ENCODE measurements around the gene AGXT2.

DNA sequence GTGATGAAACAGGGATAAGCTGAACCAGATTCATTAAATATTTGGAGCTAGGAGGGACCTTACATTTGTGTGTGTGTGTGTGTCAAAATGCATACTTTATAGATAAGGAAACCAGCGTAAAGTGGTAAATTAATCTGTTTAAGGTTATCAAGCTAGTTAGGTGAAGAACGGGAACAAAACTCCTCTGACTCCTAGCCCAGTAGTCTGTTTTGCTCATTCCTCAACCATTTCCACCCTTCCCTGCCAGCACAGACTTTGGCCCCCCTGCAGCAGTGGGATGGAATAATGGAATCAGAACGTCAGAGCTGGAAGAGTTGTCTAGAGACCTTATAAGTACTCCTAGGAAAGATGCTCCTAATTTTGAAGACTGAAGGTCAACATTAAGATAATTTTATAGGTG lies 6.5 kb downstream of the AGXT2 start:
- TF ChIP-seq BHLHE40 (IDR thresholded peaks at IDR 0.05; ENCODE audit: borderline replicate concordance) (no peak), SP1 (IDR thresholded peaks at IDR 0.05) (no peak), HDGF (IDR thresholded peaks at IDR 0.05; ENCODE audit: borderline replicate concordance) (no peak), ZNF384 (IDR thresholded peaks at IDR 0.05) (no peak), FOXK2 (IDR thresholded peaks at IDR 0.05) (no peak), NFRKB (IDR thresholded peaks at IDR 0.05) (no peak), SUZ12 (IDR thresholded peaks at IDR 0.05) (no peak), CTBP1 (IDR thresholded peaks at IDR 0.05; ENCODE audit: borderline replicate concordance) (no peak), FOXM1 (IDR thresholded peaks at IDR 0.05; ENCODE audit: borderline replicate concordance) (no peak), ELF4 (IDR thresholded peaks at IDR 0.05) (no peak), TARDBP (IDR thresholded peaks at IDR 0.05) (no peak), ARNT (IDR thresholded peaks at IDR 0.05) (no peak)
- TF ChIP-seq, protein P1, sequence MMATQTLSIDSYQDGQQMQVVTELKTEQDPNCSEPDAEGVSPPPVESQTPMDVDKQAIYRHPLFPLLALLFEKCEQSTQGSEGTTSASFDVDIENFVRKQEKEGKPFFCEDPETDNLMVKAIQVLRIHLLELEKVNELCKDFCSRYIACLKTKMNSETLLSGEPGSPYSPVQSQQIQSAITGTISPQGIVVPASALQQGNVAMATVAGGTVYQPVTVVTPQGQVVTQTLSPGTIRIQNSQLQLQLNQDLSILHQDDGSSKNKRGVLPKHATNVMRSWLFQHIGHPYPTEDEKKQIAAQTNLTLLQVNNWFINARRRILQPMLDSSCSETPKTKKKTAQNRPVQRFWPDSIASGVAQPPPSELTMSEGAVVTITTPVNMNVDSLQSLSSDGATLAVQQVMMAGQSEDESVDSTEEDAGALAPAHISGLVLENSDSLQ (IDR thresholded peaks at IDR 0.05): no peak
